Gastroesophageal sphincter (tissue), 4 donors: Measurements from ENCODE around the gene TMEM273. TPM values are rescaled to one million over a fixed set of nuclear protein-coding genes. Genes with fewer than 3 reads are reported as not detected.

Source experiments
- ATAC-seq: fragments of 150-250 bp; one replicate; pipeline ENCODE4 v1.9.1; 2016; ENCODE audit warnings: mild to moderate bottlenecking, moderate library complexity
- H3K27ac ChIP-seq, 4 donors: fragments of 200-600 bp; sonication (generic) in 3 of 4; 1 replicate in 3 of 4; 2 replicates in 1 of 4; pipeline ENCODE4 v1.5.1; 2016 to 2019
- H3K27me3 ChIP-seq: fragments of 200-600 bp; sonication (generic); one replicate; pipeline ENCODE4 v1.5.1; 2019
- H3K36me3 ChIP-seq, 2 donors: fragments of 200-600 bp; sonication (generic); one replicate each; pipeline ENCODE4 v1.5.1; 2019; ENCODE audit warnings: control low read depth in 1 of 2
- H3K4me1 ChIP-seq, 3 donors: fragments of 200-600 bp; sonication (generic); 1 replicate in 2 of 3; 2 replicates in 1 of 3; pipeline ENCODE4 v1.5.1; 2016 to 2019; ENCODE audit warnings: control low read depth in 2 of 3
- H3K4me3 ChIP-seq, 2 donors: fragments of 200-600 bp; sonication (generic); one replicate each; pipeline ENCODE4 v1.5.1; 2019; ENCODE audit warnings: mild to moderate bottlenecking in 1 of 2, moderate library complexity in 1 of 2
- H3K9me3 ChIP-seq, 3 donors: fragments of 200-600 bp; sonication (generic); one replicate each; pipeline ENCODE4 v1.5.1; 2017 to 2019; ENCODE audit warnings: control low read depth in 2 of 3
- EP300 ChIP-seq: sonication (generic); formaldehyde crosslinking; IDR thresholded peaks from one replicate; pipeline ENCODE4 v1.6.1; 2017; ENCODE audit warnings: antibody characterized with exemption, mild to moderate bottlenecking
- POLR2A ChIP-seq, 2 donors: fragments of 450-650 bp; IDR thresholded peaks; one replicate each; pipeline ENCODE4 v1.6.1; 2017; ENCODE audit warnings: antibody characterized with exemption in 2 of 2, mild to moderate bottlenecking in 2 of 2, moderate library complexity in 1 of 2
- POLR2AphosphoS5 ChIP-seq: sonication (generic); formaldehyde crosslinking; IDR thresholded peaks from one replicate; pipeline ENCODE4 v1.6.1; 2017; ENCODE audit warnings: antibody characterized with exemption
- WGBS, 2 donors: methylation state at CpG; one replicate each; pipeline ENCODE4 v1.1.5; 2018; ENCODE audit warnings: low coverage in 1 of 2; 5-methylcytosine and 5-hydroxymethylcytosine counted together
- total RNA-seq, 4 donors: library from RNA; depleted of rRNA; stranded (reverse); fragments of >200 nt; gene quantifications; one replicate each; pipeline ENCODE4 v1.1.0, GENCODE V29; 2016
- TF ChIP-seq, protein P1 (sequence below), 4 experiments: fragments of 200-600 bp in 2 of 4; fragments of 450-650 bp in 2 of 4; sonication (generic) in 1 of 4; IDR thresholded peaks; one replicate each; pipeline ENCODE4 v1.5.1; 2017 to 2019; ENCODE audit warnings: antibody characterized with exemption in 4 of 4, mild to moderate bottlenecking in 2 of 4, moderate library complexity in 2 of 4

The TMEM273 gene
- total RNA-seq, 4 donors from 2014 or later: 12.4 to 65.8 (median 21.7) TPM

DNA sequence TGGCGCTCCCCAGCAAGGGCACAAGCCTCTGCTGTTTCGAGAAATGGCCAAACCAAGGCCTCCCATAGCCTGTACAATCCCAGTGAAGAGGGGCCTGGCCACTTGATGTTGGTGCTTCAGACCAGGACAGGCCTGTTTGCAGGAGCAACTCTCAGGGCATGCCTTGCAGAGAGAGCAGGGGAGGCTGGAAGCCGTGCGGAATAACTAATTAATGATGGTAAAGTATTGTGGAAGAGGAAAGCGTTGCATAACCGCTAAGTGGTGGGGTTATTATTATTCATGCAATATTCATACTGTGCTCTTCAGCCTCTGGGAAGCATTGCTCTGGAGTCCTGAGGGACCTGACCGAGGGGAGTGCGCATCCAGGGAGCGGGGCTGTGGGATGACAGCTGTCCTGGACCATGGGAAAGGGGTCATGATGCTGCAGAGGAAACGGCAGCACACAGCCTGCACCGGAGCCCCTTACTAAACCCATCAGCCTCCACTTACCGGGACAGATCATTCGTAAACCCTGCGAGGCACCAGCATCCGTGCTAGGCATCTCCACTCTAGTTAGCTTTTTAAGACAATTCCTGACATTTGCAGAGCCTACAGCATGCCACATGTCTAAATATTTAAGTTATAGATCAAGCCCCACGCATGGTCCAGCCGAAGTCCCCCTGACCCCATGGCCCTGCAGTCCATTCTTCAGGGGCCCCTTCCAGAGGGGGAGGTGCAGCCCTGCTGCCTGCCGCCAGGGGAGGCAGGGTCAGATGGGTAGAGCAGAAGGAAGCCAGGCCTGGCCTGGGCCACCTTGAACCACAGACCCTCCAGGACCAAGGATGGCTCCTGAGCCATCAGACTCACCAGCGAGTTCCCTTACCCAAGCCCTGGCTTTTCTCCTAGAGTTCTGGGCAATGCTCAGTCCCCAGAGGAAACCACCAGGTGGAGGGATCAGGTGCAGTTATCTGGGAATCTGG is 11.6 kb downstream of the TMEM273 start:
- Histone ChIP-seq H3K36me3 (no peaks in the 10 kb centered on the region), H3K27me3 (no peaks in the 10 kb centered on the region), H3K27ac (peak overlapping the region in 2 of 4 donors; percentile 56 to 57), H3K4me3 (no peak overlapping the region), H3K9me3 (no peaks in the 10 kb centered on the region), H3K4me1 (peaks cover 0 to 24% (median 0%) of the 10 kb centered on the region in 3 donors)
- TF ChIP-seq, protein P1, sequence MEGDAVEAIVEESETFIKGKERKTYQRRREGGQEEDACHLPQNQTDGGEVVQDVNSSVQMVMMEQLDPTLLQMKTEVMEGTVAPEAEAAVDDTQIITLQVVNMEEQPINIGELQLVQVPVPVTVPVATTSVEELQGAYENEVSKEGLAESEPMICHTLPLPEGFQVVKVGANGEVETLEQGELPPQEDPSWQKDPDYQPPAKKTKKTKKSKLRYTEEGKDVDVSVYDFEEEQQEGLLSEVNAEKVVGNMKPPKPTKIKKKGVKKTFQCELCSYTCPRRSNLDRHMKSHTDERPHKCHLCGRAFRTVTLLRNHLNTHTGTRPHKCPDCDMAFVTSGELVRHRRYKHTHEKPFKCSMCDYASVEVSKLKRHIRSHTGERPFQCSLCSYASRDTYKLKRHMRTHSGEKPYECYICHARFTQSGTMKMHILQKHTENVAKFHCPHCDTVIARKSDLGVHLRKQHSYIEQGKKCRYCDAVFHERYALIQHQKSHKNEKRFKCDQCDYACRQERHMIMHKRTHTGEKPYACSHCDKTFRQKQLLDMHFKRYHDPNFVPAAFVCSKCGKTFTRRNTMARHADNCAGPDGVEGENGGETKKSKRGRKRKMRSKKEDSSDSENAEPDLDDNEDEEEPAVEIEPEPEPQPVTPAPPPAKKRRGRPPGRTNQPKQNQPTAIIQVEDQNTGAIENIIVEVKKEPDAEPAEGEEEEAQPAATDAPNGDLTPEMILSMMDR (IDR thresholded peaks at IDR 0.05): no peak
- no peak for TF ChIP-seq EP300
- TF ChIP-seq POLR2AphosphoS5: no peak
- TF ChIP-seq POLR2A (IDR thresholded peaks at IDR 0.05): no peak
- ATAC-seq: no peak
- WGBS, 2 donors: 65 to 66% methylated on average over 8 to 9 of the region's 19 CpGs

DNA sequence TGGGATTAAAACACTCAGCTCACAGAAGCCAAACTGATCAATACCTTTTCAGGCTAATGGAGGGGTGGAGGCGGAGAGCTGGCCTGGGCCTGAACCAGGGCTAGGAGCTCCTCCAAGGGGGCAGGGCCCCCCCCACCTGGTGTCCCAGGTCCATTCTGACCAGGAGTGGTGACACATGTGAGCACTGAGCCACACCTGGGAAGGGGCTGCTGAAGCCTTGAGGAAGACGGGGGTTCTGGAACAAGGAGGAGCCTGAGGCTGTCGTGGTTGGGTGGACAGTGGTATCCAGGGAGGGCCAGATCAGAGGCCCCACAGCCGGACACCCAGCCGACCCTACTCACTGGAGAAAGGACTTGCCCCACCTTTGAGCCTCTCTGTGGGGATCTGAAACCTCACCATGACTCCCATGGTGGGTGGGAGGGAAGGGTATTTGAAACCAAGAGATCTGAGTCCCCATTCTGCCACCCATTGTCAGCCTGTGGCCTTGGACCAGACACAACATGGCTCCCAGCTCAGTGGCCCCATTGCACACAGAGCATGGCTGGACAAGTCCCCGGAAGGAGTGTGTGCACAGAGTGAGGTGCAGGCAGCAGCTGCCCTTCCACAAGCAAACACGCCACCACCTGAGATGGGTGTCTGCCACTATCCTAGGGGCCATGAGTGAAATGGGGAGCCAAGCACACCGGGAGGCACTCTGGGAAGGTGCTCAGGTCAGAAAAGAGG is 12.4 kb downstream of the TMEM273 start:
- ATAC-seq: no peak
- H3K9me3 ChIP-seq: no peaks in the 10 kb centered on the region
- H3K4me3 ChIP-seq: no peak overlapping the region
- TF ChIP-seq POLR2AphosphoS5 (no peak), EP300 (no peak), POLR2A (IDR thresholded peaks at IDR 0.05) (no peak)
- TF ChIP-seq, protein P1 (IDR thresholded peaks at IDR 0.05): no peak
- H3K36me3 ChIP-seq: no peaks in the 10 kb centered on the region
- WGBS, 2 donors: 100% methylated on average over 1 of the region's 8 CpGs
- H3K27ac ChIP-seq: no peak overlapping the region
- no peaks in the 10 kb centered on the region for H3K27me3 ChIP-seq
- peaks cover 0 to 24% (median 0%) of the 10 kb centered on the region in 3 donors for H3K4me1 ChIP-seq

DNA sequence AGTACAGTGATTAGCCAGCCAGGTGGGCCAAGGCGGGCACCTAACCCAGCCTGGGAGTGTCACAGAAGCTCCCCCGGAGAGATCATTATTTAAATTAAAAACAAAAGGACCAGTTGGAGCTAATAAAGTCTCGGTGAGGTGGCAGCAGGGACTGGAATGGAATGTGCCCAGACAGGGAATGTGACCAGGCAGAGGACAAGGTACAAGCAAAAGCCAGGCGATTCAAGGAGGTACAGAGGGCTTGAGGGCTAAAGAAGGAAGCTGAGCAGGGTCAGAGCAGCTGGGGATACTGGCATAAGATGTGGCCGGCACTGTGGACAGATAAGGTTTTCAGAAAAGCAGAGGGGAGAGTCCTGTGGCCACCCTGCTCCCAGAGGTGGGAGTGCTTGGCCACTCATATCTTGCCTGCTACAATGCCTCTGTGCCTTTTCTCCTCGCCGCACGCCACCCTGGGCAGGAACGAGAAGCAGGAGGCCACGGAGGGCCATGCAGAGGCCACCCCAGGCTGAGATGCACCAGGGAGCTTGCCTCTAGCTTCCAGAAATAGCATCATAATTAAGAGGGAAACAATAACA is 13.2 kb downstream of the TMEM273 start:
- ATAC-seq: no peak
- 53 to 75% methylated on average over 4 to 6 of the region's 10 CpGs for WGBS, 2 donors
- TF ChIP-seq POLR2AphosphoS5: no peak

DNA sequence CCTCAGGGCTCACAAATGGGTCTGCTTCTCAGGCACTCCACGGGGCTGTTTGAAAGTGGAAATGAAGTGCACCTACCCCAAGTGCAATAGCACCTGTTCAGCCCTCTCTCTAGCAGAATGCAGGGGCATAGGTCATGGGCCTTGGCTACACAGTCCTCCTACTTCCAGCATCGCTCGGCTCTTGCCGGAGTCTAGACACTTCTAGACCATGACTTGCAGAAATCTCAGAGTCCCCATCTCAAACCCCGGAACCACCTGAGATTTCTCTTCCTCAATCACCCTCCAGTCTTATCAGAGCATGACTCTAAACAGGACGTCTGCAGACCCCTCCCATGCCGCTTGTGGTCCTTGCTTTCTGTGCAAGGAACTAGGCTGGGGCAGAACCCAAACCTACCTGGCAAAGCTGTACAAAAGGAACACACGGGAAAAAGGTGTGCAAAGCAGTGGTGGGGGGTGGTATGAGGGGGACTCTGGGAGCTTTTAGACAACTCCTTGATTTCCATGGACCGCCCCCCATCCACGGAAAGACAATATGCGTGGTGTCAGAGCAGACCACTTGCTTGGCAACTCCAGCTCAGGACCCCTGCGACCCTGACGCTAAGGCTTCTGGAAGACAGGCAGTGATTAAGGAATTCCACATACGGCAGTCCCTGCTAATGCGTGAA is 13.8 kb downstream of the TMEM273 start:
- H3K27ac ChIP-seq: no peak overlapping the region
- 40% methylated on average over 1 of the region's 15 CpGs; no CpG with 5 or more reads in 1 of the 2 donors for WGBS, 2 donors
- H3K36me3 ChIP-seq: no peaks in the 10 kb centered on the region
- H3K9me3 ChIP-seq: no peaks in the 10 kb centered on the region
- H3K4me3 ChIP-seq: no peak overlapping the region
- no peaks in the 10 kb centered on the region for H3K27me3 ChIP-seq
- no peak for ATAC-seq
- peaks cover 0 to 24% (median 0%) of the 10 kb centered on the region in 3 donors for H3K4me1 ChIP-seq
- TF ChIP-seq, protein P1 (IDR thresholded peaks at IDR 0.05): no peak
- TF ChIP-seq POLR2AphosphoS5 (no peak), POLR2A (IDR thresholded peaks at IDR 0.05) (no peak), EP300 (no peak)

More for the DNA sequence above, 13.2 kb downstream of the TMEM273 start:
- H3K4me1 ChIP-seq: peaks cover 0 to 24% (median 0%) of the 10 kb centered on the region in 3 donors
- H3K27ac ChIP-seq: no peak overlapping the region
- no peak overlapping the region for H3K4me3 ChIP-seq
- H3K9me3 ChIP-seq: no peaks in the 10 kb centered on the region
- H3K27me3 ChIP-seq: no peaks in the 10 kb centered on the region
- no peaks in the 10 kb centered on the region for H3K36me3 ChIP-seq

DNA sequence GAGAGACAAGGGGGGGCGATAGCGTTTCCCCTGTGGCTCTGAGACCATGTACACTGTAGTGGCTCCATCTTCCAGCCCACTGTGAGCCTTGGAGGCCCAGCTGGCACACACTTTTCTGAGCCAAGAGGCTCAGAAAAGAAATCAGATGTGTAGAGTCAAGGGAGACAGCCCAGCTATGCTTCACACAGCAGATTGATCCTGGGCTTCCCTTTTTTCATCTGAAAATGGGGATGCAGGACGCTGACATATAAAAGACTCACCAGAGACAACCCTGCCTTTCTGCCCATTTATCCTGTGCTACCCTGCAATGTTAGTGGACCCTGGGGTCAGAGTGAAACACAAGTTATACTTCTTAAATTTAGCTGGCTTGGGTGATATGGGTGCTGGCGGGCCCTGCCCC is 14.3 kb downstream of the TMEM273 start:
- 88% methylated on average over 2 of the region's 4 CpGs; no CpG with 5 or more reads in 1 of the 2 donors for WGBS, 2 donors
- Histone ChIP-seq H3K36me3 (no peaks in the 10 kb centered on the region), H3K27ac (no peak overlapping the region), H3K4me3 (no peak overlapping the region), H3K4me1 (peaks cover 0 to 24% (median 0%) of the 10 kb centered on the region in 3 donors), H3K9me3 (no peaks in the 10 kb centered on the region), H3K27me3 (no peaks in the 10 kb centered on the region)
- TF ChIP-seq POLR2A (IDR thresholded peaks at IDR 0.05) (no peak), POLR2AphosphoS5 (no peak), EP300 (no peak)
- TF ChIP-seq, protein P1 (IDR thresholded peaks at IDR 0.05): no peak
- ATAC-seq: no peak
